Neural cell (in vitro differentiated cells): ENCODE data around the gene CEBPA. TPM values are rescaled to one million over a fixed set of nuclear protein-coding genes. Genes with fewer than 3 reads are reported as not detected.

Experiments used
- H2AFZ ChIP-seq: fragments of 200-600, 300-800 bp; sonication (generic), shearing (Covaris generic); 2 replicates; pipeline ENCODE4 v1.6.0; 2014; ENCODE audit warnings: low read depth, mild to moderate bottlenecking, antibody characterized with exemption, low read length, moderate library complexity
- H3F3A ChIP-seq: fragments of 200-600 bp; shearing (Covaris generic); 2 replicates; pipeline ENCODE4 v1.6.1; 2016; ENCODE audit warnings: mild to moderate bottlenecking, moderate library complexity, mixed read lengths, antibody characterized with exemption, low read length; ENCODE audit not compliant: insufficient read depth, poor library complexity, severe bottlenecking
- H3K27ac ChIP-seq: fragments of 200-600, 300-800 bp; sonication (generic), shearing (Covaris generic); 2 replicates; pipeline ENCODE4 v1.5.1; 2014; ENCODE audit warnings: mild to moderate bottlenecking, low read length, moderate library complexity
- H3K27me3 ChIP-seq: fragments of 300-800, 200-600 bp; sonication (generic), shearing (Covaris generic); 2 replicates; pipeline ENCODE4 v1.6.0; 2014; ENCODE audit warnings: mild to moderate bottlenecking, low read depth, low read length, moderate library complexity; ENCODE audit not compliant: insufficient read depth
- H3K36me3 ChIP-seq: fragments of 300-800, 200-600 bp; sonication (generic), shearing (Covaris generic); 2 replicates; pipeline ENCODE4 v1.5.1; 2014; ENCODE audit warnings: mild to moderate bottlenecking, antibody characterized with exemption, low read length, moderate library complexity; ENCODE audit not compliant: insufficient read depth
- H3K4me2 ChIP-seq: fragments of 300-800, 200-600 bp; sonication (generic), shearing (Covaris generic); 2 replicates; pipeline ENCODE4 v1.6.0; 2014; ENCODE audit warnings: mild to moderate bottlenecking, low read length
- H3K4me3 ChIP-seq: fragments of 300-800, 200-600 bp; sonication (generic), shearing (Covaris generic); 2 replicates; pipeline ENCODE4 v1.5.1; 2014; ENCODE audit warnings: mild to moderate bottlenecking, low read length, moderate library complexity
- H3K79me2 ChIP-seq: fragments of 200-600 bp; shearing (Covaris generic); replicated peaks from 2 replicates; pipeline ENCODE4 v1.6.0; 2014; ENCODE audit warnings: mild to moderate bottlenecking, low read length, moderate library complexity; ENCODE audit not compliant: insufficient read depth
- H3K9ac ChIP-seq: fragments of 300-800, 200-600 bp; sonication (generic), shearing (Covaris generic); 2 replicates; pipeline ENCODE4 v1.6.1; 2016; ENCODE audit warnings: mild to moderate bottlenecking, low read length, mixed read lengths
- H3K9me2 ChIP-seq: fragments of 200-600 bp; shearing (Covaris generic); 2 replicates; pipeline ENCODE4 v1.6.1; 2016; ENCODE audit warnings: mild to moderate bottlenecking, low read length, mixed read lengths; ENCODE audit not compliant: insufficient read depth
- H3K9me3 ChIP-seq: fragments of 200-600, 300-800 bp; sonication (generic), shearing (Covaris generic); 2 replicates; pipeline ENCODE4 v1.6.1; 2016; ENCODE audit warnings: mild to moderate bottlenecking, mixed run types, low read length, moderate library complexity, mixed read lengths
- H4K20me1 ChIP-seq: fragments of 200-600 bp; shearing (Covaris generic); 2 replicates; pipeline ENCODE4 v1.6.1; 2016; ENCODE audit warnings: mild to moderate bottlenecking, mixed run types; ENCODE audit not compliant: insufficient read depth
- EP300 ChIP-seq: fragments of 450-650 bp; conservative IDR thresholded peaks from 2 replicates; pipeline ENCODE4 v1.6.1; 2014; ENCODE audit warnings: antibody characterized with exemption, mild to moderate bottlenecking, moderate library complexity; ENCODE audit not compliant: poor library complexity, severe bottlenecking
- EZH2 ChIP-seq: fragments of 200-600, 300-800 bp; shearing (Covaris generic), sonication (generic); IDR thresholded peaks from 2 replicates; pipeline ENCODE4 v1.6.1; 2014; ENCODE audit warnings: antibody characterized with exemption, low read length, borderline replicate concordance, mild to moderate bottlenecking; ENCODE audit not compliant: insufficient read depth, poor library complexity, severe bottlenecking
- MXI1 ChIP-seq: fragments of 450-650 bp; conservative IDR thresholded peaks from 2 replicates; pipeline ENCODE4 v1.6.1; 2014; ENCODE audit warnings: antibody characterized with exemption, mild to moderate bottlenecking; ENCODE audit not compliant: poor library complexity, severe bottlenecking
- POLR2AphosphoS5 ChIP-seq: IDR thresholded peaks from 2 replicates; pipeline ENCODE4 v1.6.1; 2012
- RAD21 ChIP-seq: fragments of 450-650 bp; conservative IDR thresholded peaks from 2 replicates; pipeline ENCODE4 v1.6.1; 2014; ENCODE audit warnings: antibody characterized with exemption, mild to moderate bottlenecking, moderate library complexity
- SMC3 ChIP-seq: fragments of 450-650 bp; conservative IDR thresholded peaks from 2 replicates; pipeline ENCODE4 v1.6.1; 2014; ENCODE audit warnings: antibody characterized with exemption, mild to moderate bottlenecking, moderate library complexity; ENCODE audit not compliant: poor library complexity
- TAF1 ChIP-seq: IDR thresholded peaks from 2 replicates; pipeline ENCODE4 v1.6.1; 2012; ENCODE audit warnings: low read depth
- polyA plus RNA-seq: library from polyadenylated mRNA; depleted of rRNA; stranded (reverse); fragments of >200 nt; gene quantifications from 2 replicates; pipeline ENCODE4 v1.2.3, GENCODE V29; 2014
- TF ChIP-seq, protein P1 (sequence below): fragments of 450-650 bp; IDR thresholded peaks from 2 replicates; pipeline ENCODE4 v1.5.1; 2014; ENCODE audit warnings: antibody characterized with exemption, mild to moderate bottlenecking, moderate library complexity; ENCODE audit not compliant: poor library complexity, severe bottlenecking
- TF ChIP-seq, protein P2 (sequence below): IDR thresholded peaks from 2 replicates; pipeline ENCODE4 v1.6.1; 2012; ENCODE audit warnings: borderline replicate concordance

CEBPA gene
- polyA plus RNA-seq, 1 donor from 2014 or later: 2.6 TPM

GRCh38 chr19:33335446-33335845, 33.1 kb upstream of the CEBPA start:
- TF ChIP-seq, protein P1, sequence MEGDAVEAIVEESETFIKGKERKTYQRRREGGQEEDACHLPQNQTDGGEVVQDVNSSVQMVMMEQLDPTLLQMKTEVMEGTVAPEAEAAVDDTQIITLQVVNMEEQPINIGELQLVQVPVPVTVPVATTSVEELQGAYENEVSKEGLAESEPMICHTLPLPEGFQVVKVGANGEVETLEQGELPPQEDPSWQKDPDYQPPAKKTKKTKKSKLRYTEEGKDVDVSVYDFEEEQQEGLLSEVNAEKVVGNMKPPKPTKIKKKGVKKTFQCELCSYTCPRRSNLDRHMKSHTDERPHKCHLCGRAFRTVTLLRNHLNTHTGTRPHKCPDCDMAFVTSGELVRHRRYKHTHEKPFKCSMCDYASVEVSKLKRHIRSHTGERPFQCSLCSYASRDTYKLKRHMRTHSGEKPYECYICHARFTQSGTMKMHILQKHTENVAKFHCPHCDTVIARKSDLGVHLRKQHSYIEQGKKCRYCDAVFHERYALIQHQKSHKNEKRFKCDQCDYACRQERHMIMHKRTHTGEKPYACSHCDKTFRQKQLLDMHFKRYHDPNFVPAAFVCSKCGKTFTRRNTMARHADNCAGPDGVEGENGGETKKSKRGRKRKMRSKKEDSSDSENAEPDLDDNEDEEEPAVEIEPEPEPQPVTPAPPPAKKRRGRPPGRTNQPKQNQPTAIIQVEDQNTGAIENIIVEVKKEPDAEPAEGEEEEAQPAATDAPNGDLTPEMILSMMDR: no peak
- no peak for TF ChIP-seq EZH2
- no peak for TF ChIP-seq POLR2AphosphoS5
- no peaks in the 10 kb centered on the region for H3K36me3 ChIP-seq

GRCh38 chr19:33334271-33334670, 31.9 kb upstream of the CEBPA start:
- no peak overlapping the region for H2AFZ ChIP-seq
- no peak overlapping the region for H3K4me3 ChIP-seq
- no peaks in the 10 kb centered on the region for H3F3A ChIP-seq
- H3K79me2 ChIP-seq: no peaks in the 10 kb centered on the region
- H3K9ac ChIP-seq: no peak overlapping the region
- no peak overlapping the region for H3K4me2 ChIP-seq
- H3K27ac ChIP-seq: no peak overlapping the region
- H3K36me3 ChIP-seq: no peaks in the 10 kb centered on the region
- TF ChIP-seq TAF1 (no peak), POLR2AphosphoS5 (no peak), SMC3 (no peak), RAD21 (no peak), EP300 (no peak), EZH2 (no peak), MXI1 (no peak)
- TF ChIP-seq, protein P1: no peak
- TF ChIP-seq, protein P2, sequence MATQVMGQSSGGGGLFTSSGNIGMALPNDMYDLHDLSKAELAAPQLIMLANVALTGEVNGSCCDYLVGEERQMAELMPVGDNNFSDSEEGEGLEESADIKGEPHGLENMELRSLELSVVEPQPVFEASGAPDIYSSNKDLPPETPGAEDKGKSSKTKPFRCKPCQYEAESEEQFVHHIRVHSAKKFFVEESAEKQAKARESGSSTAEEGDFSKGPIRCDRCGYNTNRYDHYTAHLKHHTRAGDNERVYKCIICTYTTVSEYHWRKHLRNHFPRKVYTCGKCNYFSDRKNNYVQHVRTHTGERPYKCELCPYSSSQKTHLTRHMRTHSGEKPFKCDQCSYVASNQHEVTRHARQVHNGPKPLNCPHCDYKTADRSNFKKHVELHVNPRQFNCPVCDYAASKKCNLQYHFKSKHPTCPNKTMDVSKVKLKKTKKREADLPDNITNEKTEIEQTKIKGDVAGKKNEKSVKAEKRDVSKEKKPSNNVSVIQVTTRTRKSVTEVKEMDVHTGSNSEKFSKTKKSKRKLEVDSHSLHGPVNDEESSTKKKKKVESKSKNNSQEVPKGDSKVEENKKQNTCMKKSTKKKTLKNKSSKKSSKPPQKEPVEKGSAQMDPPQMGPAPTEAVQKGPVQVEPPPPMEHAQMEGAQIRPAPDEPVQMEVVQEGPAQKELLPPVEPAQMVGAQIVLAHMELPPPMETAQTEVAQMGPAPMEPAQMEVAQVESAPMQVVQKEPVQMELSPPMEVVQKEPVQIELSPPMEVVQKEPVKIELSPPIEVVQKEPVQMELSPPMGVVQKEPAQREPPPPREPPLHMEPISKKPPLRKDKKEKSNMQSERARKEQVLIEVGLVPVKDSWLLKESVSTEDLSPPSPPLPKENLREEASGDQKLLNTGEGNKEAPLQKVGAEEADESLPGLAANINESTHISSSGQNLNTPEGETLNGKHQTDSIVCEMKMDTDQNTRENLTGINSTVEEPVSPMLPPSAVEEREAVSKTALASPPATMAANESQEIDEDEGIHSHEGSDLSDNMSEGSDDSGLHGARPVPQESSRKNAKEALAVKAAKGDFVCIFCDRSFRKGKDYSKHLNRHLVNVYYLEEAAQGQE: no peak
- no peaks in the 10 kb centered on the region for H3K27me3 ChIP-seq
- H3K9me2 ChIP-seq: no peaks in the 10 kb centered on the region
- H4K20me1 ChIP-seq: no peaks in the 10 kb centered on the region
- no peaks in the 10 kb centered on the region for H3K9me3 ChIP-seq

More at GRCh38 chr19:33335446-33335845, 33.1 kb upstream of the CEBPA start:
- Histone ChIP-seq H3K27me3 (no peaks in the 10 kb centered on the region), H3K4me2 (no peak overlapping the region), H3K9ac (no peak overlapping the region), H3K79me2 (no peaks in the 10 kb centered on the region), H4K20me1 (no peaks in the 10 kb centered on the region), H3K4me3 (no peak overlapping the region), H2AFZ (no peak overlapping the region), H3F3A (no peaks in the 10 kb centered on the region), H3K9me3 (no peaks in the 10 kb centered on the region), H3K27ac (no peak overlapping the region), H3K9me2 (no peaks in the 10 kb centered on the region)
